GM21723 (cell line): ENCODE measurements around the gene CACNA1H.

Experiments used
- ATAC-seq: cut with Tn5 transposase; IDR thresholded peaks from one replicate; pipeline ENCODE4 v1.9.1; 2021; ENCODE audit warnings: mild to moderate bottlenecking, moderate library complexity; ENCODE audit not compliant: unreplicated experiment

The CACNA1H gene

DNA sequence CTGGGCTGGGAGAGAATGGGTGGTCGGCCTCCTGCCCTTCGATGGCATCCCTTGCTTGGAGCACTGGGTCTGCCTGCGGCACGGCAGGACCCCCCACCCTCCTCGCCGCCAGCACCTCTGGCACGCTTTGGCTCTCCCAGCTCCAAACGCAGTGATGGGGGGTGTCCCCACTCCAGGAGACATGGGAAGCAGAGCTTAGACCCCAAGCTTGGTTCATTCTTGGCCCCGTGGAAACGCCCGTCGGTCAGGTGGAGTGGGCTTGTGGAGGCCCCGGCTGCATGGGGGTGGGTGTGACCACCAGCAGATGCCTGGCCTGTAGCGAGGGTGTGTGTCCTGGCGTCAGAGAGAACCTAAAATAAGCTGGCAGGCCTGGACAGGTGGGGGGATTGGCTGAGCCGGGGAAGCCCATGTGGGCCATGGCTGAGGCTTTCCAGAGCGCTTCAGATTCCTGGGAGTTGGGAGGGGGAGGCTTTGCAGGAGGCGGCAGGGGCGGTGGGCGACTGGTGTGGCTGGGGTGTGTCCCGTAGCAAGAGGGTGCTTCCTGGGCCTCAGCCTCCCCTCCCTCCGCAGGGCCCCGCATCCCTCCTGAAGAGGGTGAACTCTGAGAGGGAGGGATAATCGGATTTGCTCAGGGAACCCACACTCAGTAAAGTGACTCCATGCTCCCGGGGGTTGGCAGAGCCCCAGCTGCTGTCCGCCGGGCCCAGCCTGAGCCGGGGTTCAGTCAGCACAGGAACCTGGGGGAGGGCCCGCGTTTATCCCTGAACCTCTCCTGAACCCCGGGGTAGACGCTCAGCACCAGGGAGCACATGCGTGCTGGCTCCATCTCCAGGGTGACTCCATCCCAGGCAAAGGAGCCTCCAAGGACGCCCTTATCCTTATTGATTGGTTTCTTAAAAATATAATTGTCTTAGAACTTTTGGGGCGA lies 3.4 kb downstream of the CACNA1H start:
- ATAC-seq, result no peak

DNA sequence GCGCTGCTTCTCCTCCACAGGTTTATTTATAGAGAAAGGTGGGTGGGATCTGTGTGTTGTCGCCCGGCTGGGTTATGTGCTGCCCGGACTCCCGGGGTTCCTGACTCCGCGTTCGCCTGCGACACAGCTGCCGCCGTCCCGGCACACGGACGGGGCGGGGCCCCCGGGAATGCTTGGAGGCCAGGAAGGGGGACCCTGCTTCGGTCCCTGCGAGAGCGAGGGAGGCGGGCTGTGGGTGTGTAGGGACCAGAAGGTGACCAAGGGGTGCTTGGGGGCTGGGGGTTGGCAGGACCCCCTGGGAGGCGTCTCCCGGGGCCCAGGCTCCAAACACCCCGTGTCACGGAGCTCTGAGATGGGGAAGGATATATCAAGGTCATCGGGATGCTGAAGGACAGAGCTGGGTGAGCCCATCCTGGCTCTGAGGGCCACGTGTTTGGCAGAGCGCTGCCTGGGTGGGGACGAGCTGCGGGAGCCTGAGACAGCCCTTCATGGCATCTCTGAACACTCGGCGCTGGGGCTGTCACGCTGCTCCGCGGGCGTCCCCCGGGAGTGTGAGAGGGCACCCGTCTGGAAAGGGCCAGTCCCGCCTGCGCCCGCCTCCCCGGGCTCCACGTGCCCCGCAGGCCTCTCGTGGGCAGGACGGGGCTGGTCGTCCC lies 4.2 kb downstream of the CACNA1H start:
- no peak for ATAC-seq

DNA sequence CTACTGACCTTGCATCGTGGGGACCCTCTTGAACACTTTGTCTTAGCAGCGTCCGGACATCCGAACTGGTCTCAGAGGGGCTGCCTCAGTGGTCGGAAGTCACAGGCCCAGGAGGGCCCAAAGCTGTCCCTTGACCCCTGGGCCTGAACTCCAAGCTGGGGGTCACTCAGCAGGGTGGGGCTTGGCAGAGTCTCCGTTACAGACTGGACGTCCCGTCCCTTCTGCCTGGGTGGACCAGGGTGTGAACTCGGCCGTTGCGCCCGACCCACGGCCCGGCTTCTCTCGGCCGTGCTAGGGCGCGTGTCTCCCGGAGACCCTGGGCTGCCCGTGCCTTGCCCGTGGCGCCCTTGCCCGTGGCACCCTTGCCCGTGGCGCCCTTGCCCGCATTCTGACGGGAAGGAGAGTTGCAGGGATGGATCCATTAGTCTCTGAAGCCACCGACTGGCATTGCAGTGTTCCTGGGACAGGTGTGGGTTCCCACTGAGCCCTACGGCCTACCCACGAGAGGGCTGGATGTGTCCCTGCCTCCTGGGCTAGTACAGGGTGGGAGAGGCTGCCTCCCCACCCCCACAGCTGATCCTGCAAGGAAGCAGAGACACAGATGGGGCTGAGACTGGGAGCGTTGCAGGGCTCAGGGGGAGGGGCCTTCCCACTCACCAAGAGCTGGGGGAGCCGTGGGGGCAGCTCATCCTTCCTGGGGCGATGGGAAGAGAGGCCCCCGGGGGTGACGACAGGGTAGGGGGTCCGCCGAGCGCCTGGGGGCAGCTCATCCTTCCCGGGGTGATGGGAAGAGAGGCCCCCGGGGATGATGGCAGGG lies 4.9 kb downstream of the CACNA1H start:
- ATAC-seq, result no peak

DNA sequence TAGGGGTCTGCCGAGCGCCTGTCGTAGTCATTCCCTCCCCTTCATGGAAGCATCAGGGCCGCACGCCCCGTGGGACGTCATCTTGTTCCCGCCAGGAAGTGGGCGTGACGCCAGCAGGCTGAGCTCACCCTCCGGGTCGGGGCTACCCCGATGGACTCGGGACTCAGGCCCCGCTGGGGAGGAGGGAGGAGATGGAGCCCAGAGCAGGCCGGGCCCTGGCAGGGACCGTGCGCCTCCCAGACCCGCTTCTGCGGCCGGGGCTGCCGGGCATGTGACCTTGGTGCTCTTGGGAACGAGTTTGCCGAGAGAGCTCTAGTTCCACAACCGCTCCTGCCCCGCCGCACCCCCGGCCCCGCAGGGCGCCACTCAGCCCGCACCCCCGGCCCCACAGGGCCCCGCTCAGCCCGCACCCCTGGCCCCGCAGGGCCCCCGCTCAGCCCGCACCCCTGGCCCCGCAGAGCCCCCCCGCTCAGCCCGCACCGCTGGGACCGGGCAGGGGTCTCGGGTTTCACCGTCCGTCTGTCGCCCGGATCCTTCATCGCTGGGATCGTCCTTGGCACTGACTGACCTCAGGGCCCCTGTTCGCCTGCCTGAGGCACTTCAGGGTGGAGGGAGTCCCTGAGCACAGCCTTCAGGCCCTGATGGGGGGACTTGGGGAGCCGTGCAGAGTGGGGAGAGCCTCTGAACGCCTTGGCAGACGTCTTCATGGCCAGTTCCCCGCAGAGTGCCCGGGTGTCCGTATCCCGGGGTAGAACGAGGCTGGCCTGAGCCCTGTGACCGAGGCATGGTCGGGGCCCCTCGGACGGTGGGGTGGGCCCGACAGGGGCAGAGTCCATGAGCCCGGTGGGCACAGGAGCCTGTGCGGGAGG lies 5.8 kb downstream of the CACNA1H start:
- no peak for ATAC-seq

DNA sequence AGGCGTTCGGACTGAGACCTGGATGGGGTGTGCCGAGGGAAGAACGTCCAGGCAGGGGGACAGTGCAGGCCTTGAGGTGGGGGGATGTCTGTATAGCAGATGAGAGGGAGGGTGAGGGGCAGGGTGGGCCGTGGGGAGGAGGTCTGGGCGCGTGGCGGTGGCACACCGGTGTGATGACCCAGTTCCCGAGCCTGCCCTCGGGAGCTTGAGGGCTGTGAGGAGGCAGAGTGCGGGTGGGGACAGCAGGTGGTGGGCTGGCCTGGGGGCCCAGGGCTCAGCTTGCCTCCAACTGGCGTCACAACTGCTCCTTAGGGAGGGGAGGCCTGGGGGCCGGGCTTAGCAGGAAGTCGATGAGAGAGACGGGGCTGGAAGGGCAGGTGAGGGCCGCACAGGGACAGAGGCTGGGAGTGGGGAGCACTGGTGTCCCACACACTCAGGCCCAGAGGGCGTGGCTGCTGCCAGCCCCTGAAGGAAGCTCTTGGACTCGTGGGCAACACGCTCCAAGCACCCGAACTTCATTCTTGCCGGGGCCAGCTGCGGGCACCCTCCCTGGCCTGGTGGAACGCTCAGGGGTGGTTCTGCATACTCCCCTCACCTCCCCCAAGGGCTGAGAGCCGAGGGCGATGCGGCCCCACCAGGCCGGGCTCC lies 6.5 kb downstream of the CACNA1H start:
- no peak for ATAC-seq

DNA sequence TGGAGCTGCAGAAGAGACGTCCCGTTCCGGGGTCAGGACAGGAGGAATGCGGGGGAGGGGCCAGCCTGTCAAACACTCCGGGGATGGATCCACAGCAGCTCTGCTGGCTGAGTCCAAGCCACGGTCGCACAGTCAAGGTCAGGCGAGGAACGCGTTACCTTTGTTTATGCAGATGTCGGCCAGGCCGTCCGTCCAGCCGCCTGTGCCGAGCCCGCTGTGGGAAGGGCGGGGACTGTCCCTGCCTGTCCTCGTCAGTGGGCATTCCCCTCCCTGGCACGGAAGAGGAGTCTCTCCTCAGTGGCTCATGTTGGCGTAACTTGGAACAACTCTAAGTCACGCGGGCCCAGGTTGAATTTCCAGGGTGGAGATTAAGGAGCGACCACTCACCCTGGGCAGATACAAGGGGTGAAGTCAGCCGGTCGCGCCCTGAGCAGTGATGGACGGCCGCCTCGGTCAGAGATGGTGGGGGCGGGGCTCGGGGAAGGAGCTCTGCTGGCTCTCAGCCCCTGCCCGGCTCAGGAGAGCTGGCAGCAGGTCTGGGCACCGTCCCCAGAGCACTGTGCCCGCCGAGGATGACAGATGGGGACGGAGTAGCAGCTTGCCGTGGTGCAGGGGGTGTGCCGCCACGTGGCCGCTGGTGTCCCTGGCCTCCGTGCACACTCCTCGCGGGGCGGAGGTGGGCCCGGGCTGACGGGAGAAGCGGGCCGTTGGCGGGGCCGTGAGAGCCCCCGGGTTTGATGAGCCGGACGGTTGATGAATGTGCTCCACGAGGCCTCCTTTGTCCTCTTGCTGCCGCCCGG lies 7.3 kb downstream of the CACNA1H start:
- no peak for ATAC-seq

DNA sequence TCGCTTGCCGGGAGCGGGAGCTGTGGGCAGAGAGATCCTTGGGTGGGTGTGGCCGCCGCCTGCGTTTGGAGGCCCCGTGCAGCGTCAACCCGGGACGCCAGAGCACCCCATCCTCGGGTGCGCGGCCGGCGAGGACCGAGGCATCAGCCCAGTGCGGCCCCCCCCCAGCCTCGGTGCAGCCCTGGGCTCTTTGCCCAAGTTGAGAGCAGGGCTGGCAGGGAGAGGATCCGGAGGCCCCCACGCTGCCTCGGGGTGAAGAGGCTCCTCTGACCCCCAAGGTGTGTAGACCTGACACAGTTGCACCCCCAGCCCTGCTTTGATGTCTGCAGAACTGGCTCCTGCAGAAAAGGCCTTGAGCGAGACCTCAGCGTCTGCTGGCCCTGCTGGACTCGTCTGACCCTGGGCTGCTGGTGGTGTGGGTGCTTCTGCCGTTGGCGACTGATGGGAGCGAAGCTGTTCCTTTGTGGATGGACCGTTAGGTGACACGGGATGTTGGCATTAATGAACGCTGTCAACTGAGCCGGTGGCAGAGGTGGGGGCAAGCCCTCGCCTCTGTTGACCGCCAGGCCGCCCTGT lies 8.0 kb downstream of the CACNA1H start:
- ATAC-seq, result no peak

DNA sequence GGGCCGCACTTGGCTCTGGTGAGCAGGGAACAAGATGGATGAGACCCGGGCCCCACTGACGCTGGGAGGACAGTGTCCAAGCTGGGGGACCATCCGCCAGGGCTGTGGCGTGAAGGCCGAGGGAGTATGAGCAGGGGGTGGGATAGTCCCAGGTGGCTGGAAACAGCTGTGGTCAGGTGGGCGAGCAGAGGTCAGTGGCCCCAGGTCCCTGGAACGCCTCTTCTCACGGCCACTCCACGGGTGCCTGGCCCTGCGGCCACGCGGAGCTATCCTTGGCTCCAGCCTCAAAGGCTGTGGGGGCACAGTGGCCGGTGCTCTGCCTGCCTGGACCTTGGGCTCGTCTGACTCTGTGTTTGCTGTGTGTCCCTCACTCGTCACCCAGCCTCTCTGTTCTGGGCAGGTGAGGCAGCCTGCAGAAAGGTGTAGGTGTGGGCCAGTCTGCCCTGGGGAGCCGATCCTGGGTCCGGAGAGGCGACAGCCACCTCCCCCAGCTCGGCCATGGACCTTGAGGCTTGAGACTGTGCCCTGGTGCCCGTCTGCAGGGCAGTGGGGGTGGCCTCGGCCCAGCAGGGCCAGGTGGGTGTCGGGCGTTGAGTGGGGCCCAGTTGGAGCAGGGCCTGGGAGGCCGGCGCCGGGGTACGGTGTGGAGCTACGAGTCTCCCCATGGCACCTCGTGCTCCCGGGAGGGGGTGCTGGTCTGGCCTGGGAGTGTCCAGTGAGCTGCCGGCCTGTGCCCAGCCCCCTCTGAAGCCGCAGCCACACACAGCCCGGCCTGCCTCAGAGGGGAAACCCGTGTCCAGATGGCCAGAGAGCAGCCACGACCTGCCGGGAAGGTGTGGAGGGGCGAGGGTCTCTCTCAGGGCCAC lies 10.0 kb downstream of the CACNA1H start:
- ATAC-seq, result no peak

DNA sequence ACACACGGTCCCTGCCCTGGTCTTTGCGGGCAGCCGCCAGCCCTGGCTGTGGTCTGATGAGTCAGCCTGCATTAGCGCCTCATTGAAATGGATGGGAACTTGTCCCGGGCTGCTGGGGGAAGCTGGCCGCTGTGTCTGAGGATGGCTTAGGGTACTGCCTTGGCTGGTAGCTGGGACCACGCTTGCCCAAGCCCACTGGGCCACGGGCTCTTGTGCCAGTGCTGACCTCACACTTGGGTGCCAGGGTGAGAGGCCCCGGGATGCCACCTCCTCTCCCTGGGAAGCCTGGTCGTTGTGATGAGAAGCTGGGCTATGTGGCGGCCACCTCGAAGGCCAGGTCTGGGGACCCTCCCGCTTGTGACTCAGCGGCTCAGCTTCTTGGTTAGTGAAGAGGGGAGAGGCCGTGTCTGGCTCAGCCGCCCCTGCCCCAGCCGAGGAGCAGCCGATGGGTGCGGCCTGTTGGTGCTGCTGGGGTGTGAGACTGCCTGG lies 10.7 kb downstream of the CACNA1H start:
- no peak for ATAC-seq

DNA sequence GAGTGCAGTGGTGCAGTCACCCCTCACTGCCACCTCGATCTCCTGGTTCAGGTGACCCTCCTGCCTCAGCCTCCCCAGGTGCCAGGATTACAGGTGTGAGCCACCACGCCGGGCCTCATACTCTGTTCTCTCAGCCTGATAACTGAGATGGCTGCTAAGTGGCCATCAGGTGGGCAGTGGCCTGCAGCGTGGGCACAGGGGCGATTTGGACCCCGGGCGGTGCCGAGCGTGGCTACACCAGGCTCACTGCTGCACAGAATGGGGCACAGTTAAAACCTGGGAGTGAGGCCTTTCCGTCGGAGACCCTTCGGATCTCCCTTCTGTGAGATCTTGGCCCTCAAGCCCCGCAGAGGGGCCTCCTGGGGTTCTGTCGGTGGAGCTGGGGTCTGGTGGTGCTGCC lies 11.5 kb downstream of the CACNA1H start:
- no peak for ATAC-seq

DNA sequence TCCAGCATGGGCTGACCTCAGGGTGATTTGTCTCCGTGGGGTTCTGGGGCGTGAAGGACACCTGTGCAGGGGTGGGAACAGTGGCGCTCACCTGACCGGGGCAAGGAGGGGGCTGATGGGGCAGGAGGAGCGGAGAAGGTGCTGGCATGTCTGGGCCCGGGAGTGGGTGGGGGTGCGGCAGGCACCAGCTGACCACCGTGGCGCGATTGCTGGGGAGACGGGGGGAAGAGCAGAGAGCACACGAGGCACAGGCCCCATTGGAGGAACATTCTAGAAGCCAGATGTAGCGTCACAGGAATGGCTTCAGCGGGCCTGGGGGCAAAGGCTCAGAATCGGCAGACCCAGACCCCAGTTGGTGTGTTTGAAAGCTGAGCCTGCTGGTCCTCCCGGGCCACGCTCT lies 12.1 kb downstream of the CACNA1H start:
- no peak for ATAC-seq

DNA sequence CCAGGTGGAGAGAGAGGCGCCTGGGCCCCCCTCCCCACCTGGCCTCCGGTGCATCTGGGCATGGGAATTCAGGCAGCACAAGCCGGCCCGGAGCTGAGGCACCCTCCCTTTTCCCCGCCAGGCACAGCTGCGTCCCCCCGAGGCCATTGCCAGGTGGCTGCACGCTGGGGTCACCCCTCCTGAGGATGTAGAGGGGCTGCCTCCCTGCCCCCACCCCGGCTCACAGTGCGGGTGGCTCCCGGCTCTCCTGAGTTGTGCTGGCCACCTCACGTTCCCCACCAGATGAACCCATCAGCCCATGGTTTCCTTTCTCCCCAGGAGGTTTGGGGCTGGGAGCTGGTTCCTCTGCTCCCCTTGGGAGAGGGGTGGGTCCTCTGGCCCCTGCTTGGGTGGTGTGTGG lies 12.6 kb downstream of the CACNA1H start:
- ATAC-seq, result no peak

DNA sequence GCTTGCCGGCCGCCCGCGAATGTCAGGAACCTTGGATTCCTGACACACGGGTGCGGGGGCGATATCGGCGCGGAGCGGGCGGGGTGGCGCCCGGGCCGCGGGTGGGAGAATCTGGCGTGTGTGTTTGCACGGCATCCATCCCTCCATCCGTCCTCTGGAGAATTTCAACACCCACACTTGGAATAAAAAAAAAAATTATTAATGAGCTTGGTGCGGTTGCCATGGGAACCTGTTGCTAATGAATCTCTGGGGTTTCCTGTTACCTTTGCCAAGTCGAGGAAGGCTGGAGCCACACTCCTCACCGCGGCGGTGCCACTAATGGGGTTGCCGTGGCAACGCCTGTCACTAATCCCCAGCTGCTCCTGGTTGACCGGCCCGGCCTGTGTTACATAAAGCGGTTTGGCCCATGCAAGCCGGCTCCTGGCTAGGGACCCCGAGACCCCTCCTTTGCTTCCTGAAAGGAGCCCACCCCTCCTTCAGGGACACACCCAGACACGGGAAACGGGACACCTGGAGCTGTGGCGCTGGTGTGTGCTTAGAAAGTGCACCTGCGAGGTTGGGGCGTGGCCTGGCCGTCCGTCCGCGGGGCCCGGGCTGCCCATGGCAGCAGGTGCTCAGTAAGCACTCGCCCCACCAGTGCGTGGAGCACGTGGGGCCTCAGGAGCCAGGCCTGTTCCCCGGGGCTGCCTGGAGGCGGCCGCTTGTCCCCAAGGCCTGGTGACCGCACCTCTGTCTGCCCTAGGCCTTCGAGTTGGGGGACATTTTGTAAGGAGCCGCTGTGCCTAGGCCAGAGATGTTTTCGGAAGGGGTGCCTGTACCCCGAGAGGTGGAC lies 14.6 kb downstream of the CACNA1H start:
- no peak for ATAC-seq

DNA sequence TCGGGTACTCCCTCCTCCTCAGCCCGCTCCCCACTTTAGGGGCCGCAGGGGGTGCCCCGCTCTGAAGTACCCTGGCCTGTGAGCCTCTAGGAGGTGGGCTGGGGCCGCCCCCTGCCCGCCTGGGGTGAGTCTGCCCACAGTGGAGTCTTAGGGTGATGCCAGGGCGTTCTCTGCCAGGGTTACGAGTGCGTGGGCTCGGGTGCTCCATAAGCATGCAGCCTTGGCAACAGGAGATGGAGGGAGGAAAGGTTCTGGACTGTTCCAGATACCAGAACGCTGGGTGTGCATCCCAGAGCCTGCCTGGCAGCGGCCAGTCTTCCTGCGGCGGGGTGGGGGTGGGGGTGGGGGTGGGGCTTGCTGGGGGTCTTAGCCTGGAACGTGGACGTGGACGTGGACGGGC lies 15.9 kb downstream of the CACNA1H start:
- no peak for ATAC-seq

DNA sequence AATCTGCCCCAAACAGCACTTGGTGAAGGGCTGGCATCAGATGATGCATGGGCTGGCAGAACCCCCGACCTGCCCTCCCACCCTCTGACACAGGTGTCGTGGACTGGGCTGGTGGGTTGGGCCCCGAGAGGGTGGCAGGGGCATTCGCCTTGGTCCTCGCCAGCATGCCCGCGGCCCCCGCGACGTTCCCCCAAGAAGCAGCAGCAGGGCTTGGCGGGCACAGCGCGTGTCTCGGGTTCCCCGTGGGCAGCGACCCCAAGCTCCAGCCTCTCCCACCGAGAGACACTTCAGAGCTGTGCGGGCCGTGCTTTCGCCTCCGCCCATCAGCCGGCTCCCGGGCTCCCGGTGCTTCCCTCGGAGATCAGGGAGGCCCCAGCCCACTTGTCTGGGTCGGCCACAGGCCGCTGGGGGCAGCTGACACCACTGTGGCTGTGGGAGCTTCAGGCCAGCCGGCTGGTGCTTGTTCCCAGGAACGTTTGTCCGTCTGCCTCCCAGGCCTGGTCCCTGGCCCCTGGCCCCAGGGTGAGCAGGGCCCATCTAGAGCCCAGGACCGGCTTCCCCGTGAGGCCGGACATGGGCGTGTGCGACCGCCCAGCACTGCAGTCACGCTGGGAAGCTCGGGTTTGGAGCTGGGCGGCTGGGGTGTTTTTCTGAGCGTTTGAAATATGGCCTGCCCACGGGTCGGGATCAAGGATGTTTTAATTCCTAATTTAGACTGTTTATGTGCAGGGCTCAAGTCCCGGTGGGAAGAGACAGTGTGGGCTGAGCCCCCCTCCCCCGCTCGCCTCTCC lies 16.6 kb downstream of the CACNA1H start:
- ATAC-seq, result no peak

DNA sequence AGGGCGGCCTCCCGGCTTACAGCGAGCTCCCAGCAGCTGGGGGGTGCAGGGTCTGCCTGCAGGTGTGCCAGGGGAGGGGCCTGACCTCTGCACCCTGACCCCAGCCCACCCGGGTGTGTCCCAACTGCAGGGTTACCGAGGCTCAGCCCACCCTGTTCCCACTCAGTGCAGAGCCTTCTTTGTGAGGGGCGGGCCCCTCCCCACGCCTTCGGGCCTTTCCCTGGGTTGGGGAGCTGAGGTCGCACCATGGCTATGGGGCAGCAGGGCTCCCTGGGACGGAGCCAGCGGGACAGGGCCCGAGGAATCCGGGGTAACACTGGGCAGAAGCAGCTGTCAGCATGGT lies 17.1 kb downstream of the CACNA1H start:
- ATAC-seq, result no peak
